Smooth muscle cell (in vitro differentiated cells): Measurements from ENCODE around the gene CDC42BPB. TPM values are rescaled to one million over a fixed set of nuclear protein-coding genes. Genes with fewer than 3 reads are reported as not detected.
"Not testable (repeated sequence)": the region's sequence is repeated elsewhere in the genome, so short reads cannot be mapped to it uniquely, and the experiment has no call there.

Experiments used
- DNase-seq: peaks from one replicate; lab custom pipeline; 2025; ENCODE audit not compliant: unreplicated experiment; lab: John Stamatoyannopoulos, UW
- H2AFZ ChIP-seq: fragments of 200-600 bp; sonication (generic); 2 replicates; pipeline ENCODE4 v1.6.0; 2016; ENCODE audit warnings: antibody characterized with exemption, low read depth, mild to moderate bottlenecking
- H3F3A ChIP-seq: fragments of 200-600 bp; sonication (generic); 2 replicates; pipeline ENCODE4 v1.6.0; 2017; ENCODE audit warnings: antibody characterized with exemption, low read depth
- H3K27ac ChIP-seq: fragments of 200-600 bp; sonication (generic); 2 replicates; pipeline ENCODE4 v1.5.1; 2016; ENCODE audit warnings: low read depth, mild to moderate bottlenecking
- H3K27me3 ChIP-seq: fragments of 200-600 bp; sonication (generic); 2 replicates; pipeline ENCODE4 v1.6.1; 2016; ENCODE audit warnings: low read depth, mild to moderate bottlenecking
- H3K36me3 ChIP-seq: fragments of 200-600 bp; sonication (generic); 2 replicates; pipeline ENCODE4 v1.5.1; 2016; ENCODE audit warnings: low read depth
- H3K4me1 ChIP-seq: fragments of 200-600 bp; sonication (generic); 2 replicates; pipeline ENCODE4 v1.5.1; 2016; ENCODE audit warnings: low read depth
- H3K4me2 ChIP-seq: fragments of 200-600 bp; sonication (generic); 2 replicates; pipeline ENCODE4 v1.6.0; 2016; ENCODE audit warnings: mild to moderate bottlenecking
- H3K4me3 ChIP-seq: fragments of 200-600 bp; sonication (generic); 2 replicates; pipeline ENCODE4 v1.5.1; 2016; ENCODE audit warnings: mild to moderate bottlenecking
- H3K79me2 ChIP-seq: fragments of 200-600 bp; sonication (generic); 2 replicates; pipeline ENCODE4 v1.6.0; 2016; ENCODE audit warnings: low read depth, mild to moderate bottlenecking
- H3K9ac ChIP-seq: fragments of 200-600 bp; sonication (generic); 2 replicates; pipeline ENCODE4 v1.6.0; 2016; ENCODE audit warnings: low read depth
- H3K9me3 ChIP-seq: fragments of 200-600 bp; sonication (generic); replicated peaks from 2 replicates; pipeline ENCODE4 v1.5.1; 2016; ENCODE audit warnings: low read depth
- H4K20me1 ChIP-seq: fragments of 200-600 bp; sonication (generic); 2 replicates; pipeline ENCODE4 v1.6.0; 2016; ENCODE audit warnings: low read depth
- CTCF ChIP-seq: fragments of 200-600 bp; sonication (generic); IDR thresholded peaks from 2 replicates; pipeline ENCODE4 v1.5.1; 2017; ENCODE audit warnings: borderline replicate concordance, mild to moderate bottlenecking, antibody characterized with exemption; ENCODE audit not compliant: insufficient read depth, poor library complexity, severe bottlenecking
- WGBS: methylation state at CpG from one replicate; pipeline ENCODE4 v1.1.7; 2016; ENCODE audit warnings: low lambda C conversion rate; 5-methylcytosine and 5-hydroxymethylcytosine counted together
- polyA plus RNA-seq: library from polyadenylated mRNA; unstranded; fragments of >200 nt; fragmentation: Nextera tagmentation; extraction: Ambion mirVana; gene quantifications from 2 replicates; pipeline ENCODE4 v1.2.1, GENCODE V29; 2016
- total RNA-seq: library from RNA; depleted of rRNA; stranded (reverse); fragments of >200 nt; gene quantifications from 2 replicates; pipeline ENCODE4 v1.2.3, GENCODE V29; 2014

The CDC42BPB gene
- total and polyA plus RNA-seq, 2 experiments from 2014 or later, result 11.3 to 71.2 TPM

- Histone ChIP-seq H4K20me1 (peaks cover 58% of the 10 kb centered on the region), H3F3A (peaks cover 3% of the 10 kb centered on the region), H3K27ac (peak overlapping the region; percentile 64), H3K4me1 (peaks cover 17% of the 10 kb centered on the region), H3K9ac (no peak overlapping the region), H3K36me3 (no peaks in the 10 kb centered on the region), H3K27me3 (no peaks in the 10 kb centered on the region), H3K9me3 (no peaks in the 10 kb centered on the region), H3K4me2 (peak overlapping the region; percentile 85), H2AFZ (no peak overlapping the region), H3K79me2 (peaks cover 81% of the 10 kb centered on the region), H3K4me3 (peak overlapping the region; percentile 88)
- 51% methylated on average over 8 of the region's 8 CpGs for WGBS
- DNase-seq, result no peak
- TF ChIP-seq CTCF, result no peak
Measured at GRCh38 chr14:103055695-103056094, 1.7 kb downstream of the CDC42BPB start.

DNA sequence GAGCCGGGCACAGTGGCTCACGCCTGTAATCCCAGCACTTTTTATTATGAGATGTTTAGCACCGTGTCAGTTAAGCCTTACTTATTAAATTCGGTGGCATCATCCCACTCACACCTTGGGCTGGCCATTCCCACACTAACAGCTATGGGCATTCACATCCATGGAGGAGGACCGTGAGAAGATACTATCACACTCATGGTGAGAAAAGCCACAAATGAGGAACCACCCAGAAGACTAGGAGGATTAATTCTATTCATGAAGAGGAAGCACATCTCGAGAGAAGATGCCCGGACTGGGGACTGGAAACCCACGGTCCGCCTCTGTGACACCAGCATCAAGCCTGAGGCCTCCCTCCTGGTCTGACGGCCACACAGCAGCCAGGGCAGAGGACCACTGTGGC lies 4.9 kb downstream of the CDC42BPB start:
- Histone ChIP-seq H3K79me2 (peaks cover 96% of the 10 kb centered on the region), H2AFZ (no peak overlapping the region), H3K27me3 (no peaks in the 10 kb centered on the region), H3F3A (peaks cover 3% of the 10 kb centered on the region), H3K9ac (no peak overlapping the region), H3K4me3 (no peak overlapping the region), H3K4me1 (peaks cover 7% of the 10 kb centered on the region), H3K9me3 (no peaks in the 10 kb centered on the region), H4K20me1 (peaks cover 91% of the 10 kb centered on the region), H3K27ac (no peak overlapping the region), H3K36me3 (no peaks in the 10 kb centered on the region), H3K4me2 (no peak overlapping the region)
- no peak for TF ChIP-seq CTCF
- WGBS, result 87% methylated on average over 10 of the region's 10 CpGs
- DNase-seq, result no peak

DNA sequence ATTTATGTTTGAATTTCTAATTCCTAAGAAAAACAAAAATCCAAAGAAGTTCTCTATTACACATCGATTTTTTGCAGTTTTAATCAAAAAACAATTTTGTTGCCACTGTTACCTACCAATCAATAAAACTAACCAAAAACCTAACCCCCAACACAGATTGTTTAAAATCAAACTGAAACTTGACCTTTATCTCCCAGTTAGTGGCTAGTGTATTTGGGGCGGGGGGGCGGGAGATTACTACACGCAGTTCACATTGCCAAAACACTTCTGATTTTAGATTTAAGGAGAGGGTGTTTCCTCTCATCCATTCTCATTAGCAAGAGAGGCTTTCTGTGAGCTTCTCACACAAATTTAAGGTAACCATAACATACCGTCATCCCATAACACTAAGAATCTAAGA lies 6.4 kb downstream of the CDC42BPB start:
- 90% methylated on average over 5 of the region's 5 CpGs for WGBS
- DNase-seq, result no peak
- TF ChIP-seq CTCF, result no peak

GRCh38 chr14:103047453-103047852 lies 9.9 kb downstream of the CDC42BPB start:
- not testable (repeated sequence) for DNase-seq

More for the DNA sequence above, 6.4 kb downstream of the CDC42BPB start:
- no peak overlapping the region for H3K4me3 ChIP-seq
- peaks cover 100% of the 10 kb centered on the region for H3K79me2 ChIP-seq
- peaks cover 7% of the 10 kb centered on the region for H3K4me1 ChIP-seq
- H3K4me2 ChIP-seq, result no peak overlapping the region
- no peak overlapping the region for H3K27ac ChIP-seq
- H3K9me3 ChIP-seq, result no peaks in the 10 kb centered on the region
- no peaks in the 10 kb centered on the region for H3K27me3 ChIP-seq
- peaks cover 100% of the 10 kb centered on the region for H4K20me1 ChIP-seq
- peaks cover 3% of the 10 kb centered on the region for H3F3A ChIP-seq
- H3K9ac ChIP-seq, result no peak overlapping the region
- no peak overlapping the region for H2AFZ ChIP-seq
- H3K36me3 ChIP-seq, result no peaks in the 10 kb centered on the region

More at GRCh38 chr14:103047453-103047852, 9.9 kb downstream of the CDC42BPB start:
- H3K4me2 ChIP-seq, H3K27me3 ChIP-seq, H3K9ac ChIP-seq, H3K4me1 ChIP-seq, H2AFZ ChIP-seq, H3K9me3 ChIP-seq, H3K4me3 ChIP-seq, H3F3A ChIP-seq, H3K27ac ChIP-seq, H3K36me3 ChIP-seq: not testable (repeated sequence)
- WGBS, result 91% methylated on average over 8 of the region's 8 CpGs
- H3K79me2 ChIP-seq, result peaks cover 100% of the 10 kb centered on the region
- H4K20me1 ChIP-seq, result peaks cover 100% of the 10 kb centered on the region
